ENCODE measurements around the gene IL11RA. TPM values are rescaled to one million over a fixed set of nuclear protein-coding genes. Genes with fewer than 3 reads are reported as not detected.

IL11RA gene
- total RNA-seq, 2 experiments from 2014 or later, result 17.4 to 20.7 TPM

DNA sequence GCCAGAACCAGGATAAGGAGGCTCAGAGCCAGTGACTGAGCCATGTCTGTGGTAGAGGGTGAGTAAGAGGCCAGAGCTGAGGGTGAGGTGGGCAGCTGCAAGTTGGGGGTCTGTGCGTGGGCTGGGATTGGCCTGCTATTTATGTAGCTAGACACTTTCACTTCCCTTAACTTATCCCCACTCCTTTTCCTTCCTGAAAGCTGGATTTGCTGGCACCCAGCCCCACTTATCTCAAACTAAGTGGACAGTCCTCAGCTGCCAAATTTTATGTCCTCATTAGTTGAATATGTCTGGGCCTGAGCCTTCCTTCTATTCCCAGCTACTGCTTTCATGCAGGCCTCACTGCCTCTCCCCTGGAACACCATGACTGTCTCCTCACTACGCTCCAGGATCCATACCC lies 58.0 kb downstream of the IL11RA start, which contains the start of gene CCL21:
Gene CCL21 (minus strand): TSS at position 114 of the 400 bp plus-strand sequence. CDS start 70 bp downstream, at position 44.
- intact Hi-C loops (cut with micrococcal nuclease), result no loop called here
- DNase-seq (no peak), ATAC-seq (no peak)
- TF ChIP-seq, protein P1, sequence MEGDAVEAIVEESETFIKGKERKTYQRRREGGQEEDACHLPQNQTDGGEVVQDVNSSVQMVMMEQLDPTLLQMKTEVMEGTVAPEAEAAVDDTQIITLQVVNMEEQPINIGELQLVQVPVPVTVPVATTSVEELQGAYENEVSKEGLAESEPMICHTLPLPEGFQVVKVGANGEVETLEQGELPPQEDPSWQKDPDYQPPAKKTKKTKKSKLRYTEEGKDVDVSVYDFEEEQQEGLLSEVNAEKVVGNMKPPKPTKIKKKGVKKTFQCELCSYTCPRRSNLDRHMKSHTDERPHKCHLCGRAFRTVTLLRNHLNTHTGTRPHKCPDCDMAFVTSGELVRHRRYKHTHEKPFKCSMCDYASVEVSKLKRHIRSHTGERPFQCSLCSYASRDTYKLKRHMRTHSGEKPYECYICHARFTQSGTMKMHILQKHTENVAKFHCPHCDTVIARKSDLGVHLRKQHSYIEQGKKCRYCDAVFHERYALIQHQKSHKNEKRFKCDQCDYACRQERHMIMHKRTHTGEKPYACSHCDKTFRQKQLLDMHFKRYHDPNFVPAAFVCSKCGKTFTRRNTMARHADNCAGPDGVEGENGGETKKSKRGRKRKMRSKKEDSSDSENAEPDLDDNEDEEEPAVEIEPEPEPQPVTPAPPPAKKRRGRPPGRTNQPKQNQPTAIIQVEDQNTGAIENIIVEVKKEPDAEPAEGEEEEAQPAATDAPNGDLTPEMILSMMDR (IDR thresholded peaks at IDR 0.05), result no peak
- Mint-ChIP-seq H3K36me3 (ENCODE audit: low read depth) (no peaks in the 10 kb centered on the region), H3K27ac (no peak within 1 kb of the TSS), H3K4me3 (no peak within 1 kb of the TSS), H3K4me1 (ENCODE audit: low read depth) (no peaks in the 10 kb centered on the region), H3K27me3 (peaks cover 6% of the 10 kb centered on the region), H3K9me3 (no peaks in the 10 kb centered on the region)
- ChIA-PET CTCF (interaction anchor here (1.4 kb wide), 1 partner anchor 306 kb away, joined by 6 read pairs; no protein-coding TSS in a partner anchor), POLR2A (no interaction called here)

Other genes with a start within 250 kb of the IL11RA start
- gene FAM219A, start 193.6 kb upstream of the IL11RA start, total RNA-seq, result 1 to 10 TPM; 8.2 to 9.2 TPM
- gene DNAI1, start 193.4 kb upstream of the IL11RA start, total RNA-seq, result under 1 TPM in 1 of 2 experiments, not detected in 1; 0.18 TPM
- not detected for gene ENHO, start 129.2 kb upstream of the IL11RA start, total RNA-seq
- not detected for gene CNTFR, start 62.5 kb upstream of the IL11RA start, total RNA-seq
- gene RPP25L, start 40.1 kb upstream of the IL11RA start, total RNA-seq, result 10 to 100 TPM; 37.9 to 38.7 TPM
- 10 to 100 TPM; 52.7 to 61.0 TPM for gene DCTN3, start 31.7 kb upstream of the IL11RA start, total RNA-seq
- under 1 TPM; 0.29 to 0.32 TPM for gene ARID3C, start 23.1 kb upstream of the IL11RA start, total RNA-seq
- 10 to 100 TPM; 80.7 to 81.2 TPM for gene SIGMAR1, start 14.4 kb upstream of the IL11RA start, total RNA-seq
- gene GALT, start 5.5 kb upstream of the IL11RA start, total RNA-seq, result 10 to 100 TPM; 42.8 to 44.5 TPM
- under 1 TPM in 1 of 2 experiments, not detected in 1; 0.43 TPM for gene CCL27, start 10.5 kb downstream of the IL11RA start, total RNA-seq
- gene CCL19, start 39.1 kb downstream of the IL11RA start, total RNA-seq, result not detected
- gene CCL21, start 58.0 kb downstream of the IL11RA start, total RNA-seq, result not detected